Kidney (tissue), 14 donors: ENCODE data around the gene ZFP69. TPM values are rescaled to one million over a fixed set of nuclear protein-coding genes. Genes with fewer than 3 reads are reported as not detected.

Source experiments
- DNase-seq, 5 donors: peaks; one replicate each; pipeline ENCODE4 v3.0.0-alpha.2; 2013 to 2020
- FAIRE-seq: peaks from 2 replicates; lab custom pipeline; 2012; peaks lifted over from hg19 to GRCh38; lab: Jason Lieb, UNC
- H3K27ac ChIP-seq, 2 donors: one replicate each; pipeline ENCODE4 v1.7.0; 2013; ENCODE audit warnings: low read depth in 2 of 2, low read length in 2 of 2, inconsistent platforms in 1 of 2
- H3K27me3 ChIP-seq: one replicate; pipeline ENCODE4 v1.7.1; 2013; ENCODE audit warnings: low read length, inconsistent platforms; ENCODE audit not compliant: control insufficient read depth, insufficient read depth
- H3K36me3 ChIP-seq, 3 donors: one replicate each; pipeline versions ENCODE4 v1.7.0 to v1.7.1; 2013; ENCODE audit warnings: low read length in 3 of 3, control low read depth in 1 of 3, inconsistent platforms in 1 of 3; ENCODE audit not compliant: insufficient read depth in 3 of 3, control insufficient read depth in 2 of 3
- H3K4me1 ChIP-seq, 3 donors: one replicate each; pipeline versions ENCODE4 v1.7.0 to v1.7.1; 2013; ENCODE audit warnings: low read length in 3 of 3, inconsistent platforms in 1 of 3, low read depth in 1 of 3; ENCODE audit not compliant: control insufficient read depth in 2 of 3, insufficient read depth in 2 of 3
- H3K4me3 ChIP-seq, 3 donors: one replicate each; pipeline versions ENCODE4 v1.7.0 to v1.8.1; 2013; ENCODE audit warnings: low read length in 3 of 3, control low read depth in 1 of 3, inconsistent platforms in 1 of 3
- H3K9ac ChIP-seq, 3 donors: one replicate each; pipeline versions ENCODE4 v1.7.0 to v1.7.1; 2013; ENCODE audit warnings: low read length in 3 of 3, control low read depth in 1 of 3, inconsistent platforms in 1 of 3
- H3K9me3 ChIP-seq, 3 donors: one replicate each; pipeline versions ENCODE4 v1.7.0 to v1.7.1; 2013; ENCODE audit warnings: low read length in 3 of 3, control low read depth in 1 of 3, inconsistent platforms in 1 of 3; ENCODE audit not compliant: control insufficient read depth in 2 of 3, insufficient read depth in 1 of 3
- CTCF ChIP-seq: IDR thresholded peaks from 3 replicates; pipeline ENCODE4 v1.5.1; 2012; ENCODE audit warnings: mild to moderate bottlenecking, moderate library complexity, borderline replicate concordance; ENCODE audit not compliant: insufficient read depth; ENCODE audit errors: extremely low read depth
- intact Hi-C: fragments of 100-400 bp; cut with DNase I; formaldehyde crosslinking; loops from one replicate; pipeline ENCODE4 v1.11.1; 2022
- polyA plus RNA-seq: library from polyadenylated mRNA; stranded (reverse); fragments of 350-450 nt; fragmentation: Illumina TruSeq; extraction: RNeasy Lipid Tissue Mini Kit (QIAGEN cat#74804); gene quantifications from one replicate; pipeline ENCODE4 v1.2.3, GENCODE V29; 2014; ENCODE audit warnings: low read depth, low replicate concordance; ENCODE audit not compliant: insufficient read depth
- total RNA-seq: library from RNA; stranded (reverse); fragmentation: NEBNext Ultra II Directional; extraction: Animal tissue kit (Norgen Biotek cat#: 25700); gene quantifications from one replicate; pipeline ENCODE4 v1.2.1, GENCODE V29; 2021
- donor health status: control.
- donor health status: control.
- donor health status: control.
- donor health status: control.
- donor health status: control.
- donor health status: DM: yes; HTN: yes; CAD: no.
- donor health status: Normal renal cell carcinoma (clear cell type).

Gene ZFP69
- total and polyA plus RNA-seq, 2 donors from 2014 or later = 2.7 to 2.9 TPM

- Histone ChIP-seq H3K27me3 (no peaks in the 10 kb centered on the region), H3K4me1 (no peaks in the 10 kb centered on the region), H3K36me3 (peaks cover 3 to 6% (median 5%) of the 10 kb centered on the region in 3 donors), H3K9me3 (peaks cover 0 to 18% (median 3%) of the 10 kb centered on the region in 3 donors), H3K9ac (no peak overlapping the region), H3K27ac (no peak overlapping the region), H3K4me3 (no peak overlapping the region)
- intact Hi-C loops = no loop called here
- TF ChIP-seq CTCF = no peak
- no peak for FAIRE-seq
- no peak for DNase-seq
These were observed 42.4 kb downstream of the ZFP69 start for GRCh38 chr1:40519517-40519916.

GRCh38 chr1:40530735-40531380 lies 53.8 kb downstream of the ZFP69 start:
- no peak for DNase-seq
- Histone ChIP-seq H3K27ac (peak overlapping the region; percentile 74 to 80), H3K4me3 (peak overlapping the region; percentile 91 to 98 (median 93)), H3K27me3 (no peaks in the 10 kb centered on the region), H3K36me3 (no peaks in the 10 kb centered on the region), H3K9ac (peak overlapping the region; percentile 53 to 64 (median 62)), H3K9me3 (no peaks in the 10 kb centered on the region), H3K4me1 (peaks cover 0 to 4% (median 0%) of the 10 kb centered on the region in 3 donors)
- intact Hi-C loops = no loop called here
- no peak for TF ChIP-seq CTCF
- FAIRE-seq = no peak

GRCh38 chr1:40531381-40532061 lies 54.4 kb downstream of the ZFP69 start, which contains the start of gene ZNF684:
TSS of gene ZNF684 (plus strand) at chr1:40531637. CDS start at chr1:40533167, 1,530 bp downstream.
- H3K9ac ChIP-seq = peak within 1 kb of the TSS; percentile 53 to 64 (median 62)
- H3K4me3 ChIP-seq = peak within 1 kb of the TSS; percentile 91 to 98 (median 93)
- intact Hi-C loops = no loop called here
- peaks cover 0 to 4% (median 0%) of the 10 kb centered on the region in 3 donors for H3K4me1 ChIP-seq
- DNase-seq (peak; percentile 91 to 97 (median 94)), FAIRE-seq (peak; percentile 95)
- H3K27ac ChIP-seq = peak within 1 kb of the TSS; percentile 75 to 80
- H3K27me3 ChIP-seq = no peaks in the 10 kb centered on the region
- H3K36me3 ChIP-seq = no peaks in the 10 kb centered on the region
- no peak for TF ChIP-seq CTCF
- H3K9me3 ChIP-seq = no peaks in the 10 kb centered on the region
